Sciatic nerve (tissue), 2 donors: ENCODE measurements around the gene NPAS4. TPM values are rescaled to one million over a fixed set of nuclear protein-coding genes. Genes with fewer than 3 reads are reported as not detected.
"Not testable (repeated sequence)": the region's sequence is repeated elsewhere in the genome, so short reads cannot be mapped to it uniquely, and the experiment has no call there.

Source experiments
- ATAC-seq: fragments of 200-7000 bp; cut with Tn5 transposase; one replicate; pipeline ENCODE4 v1.9.1; 2020; ENCODE audit warnings: mild to moderate bottlenecking, moderate library complexity
- DNase-seq: peaks from one replicate; pipeline ENCODE4 v3.0.0-alpha.2; 2020; ENCODE audit warnings: low spot score
- intact Hi-C: fragments of 100-400 bp; cut with DNase I; formaldehyde crosslinking; loops from one replicate; pipeline ENCODE4 v1.14.2; 2022
- total RNA-seq: library from RNA; stranded (reverse); fragmentation: NEBNext Ultra II Directional; extraction: Animal tissue kit (Norgen Biotek cat#: 25700); gene quantifications from one replicate; pipeline ENCODE4 v1.2.1, GENCODE V29; 2021
- donor health status: DM: no; HTN: no; CAD: no.
- donor health status: DM: no; HTN: no; CAD: no.

The NPAS4 gene
- not detected for total RNA-seq

DNA sequence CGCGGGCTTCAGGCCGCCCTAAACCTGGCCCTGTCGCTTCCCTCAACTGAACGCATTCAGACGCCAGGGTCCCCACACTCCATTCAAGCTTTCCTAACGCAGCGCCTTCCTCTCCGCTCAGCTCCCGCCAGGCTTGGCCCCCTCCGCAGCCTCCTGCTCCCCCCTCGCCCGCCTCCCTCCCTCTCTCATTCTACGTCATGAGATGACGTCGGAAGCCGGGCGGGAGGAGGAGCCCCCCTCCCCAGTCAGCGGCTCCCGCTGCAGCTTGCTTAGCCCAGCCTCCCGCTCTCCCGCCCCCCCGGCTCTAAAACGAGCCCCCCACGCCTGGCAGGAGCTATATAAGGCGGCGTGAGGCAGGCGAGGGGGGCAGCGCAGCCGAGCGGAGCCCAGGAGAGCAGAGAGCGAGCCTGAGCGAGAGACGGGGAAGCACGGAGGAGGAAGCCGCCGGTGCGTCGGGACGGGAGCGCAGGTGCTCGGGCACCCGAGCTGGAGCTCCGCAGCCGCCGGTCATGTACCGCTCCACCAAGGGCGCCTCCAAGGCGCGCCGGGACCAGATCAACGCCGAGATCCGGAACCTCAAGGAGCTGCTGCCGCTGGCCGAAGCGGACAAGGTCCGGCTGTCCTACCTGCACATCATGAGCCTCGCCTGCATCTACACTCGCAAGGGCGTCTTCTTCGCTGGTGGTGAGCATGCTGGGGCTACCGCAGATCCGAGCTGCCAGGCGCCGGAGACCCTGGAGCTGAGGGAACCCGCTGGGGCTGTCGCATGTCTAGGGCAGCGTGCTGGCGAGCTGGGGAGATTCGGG is at the start of gene NPAS4:
TSS of gene NPAS4 (plus strand) at position 365 of the 806 bp plus-strand sequence. CDS start at position 510, 145 bp downstream.
- no peak for DNase-seq
- ATAC-seq, result no peak
- intact Hi-C loops, result no loop called here

- DNase-seq, result no peak
- peak; percentile 57 for ATAC-seq
- intact Hi-C loops, result no loop called here
Measured at GRCh38 chr11:66371627-66372415, 49.0 kb upstream of the NPAS4 start, which contains the start of gene SLC29A2. Gene SLC29A2, minus strand, starts transcription at chr11:66371760. Its CDS starts 169 bp downstream, at chr11:66371591.

DNA sequence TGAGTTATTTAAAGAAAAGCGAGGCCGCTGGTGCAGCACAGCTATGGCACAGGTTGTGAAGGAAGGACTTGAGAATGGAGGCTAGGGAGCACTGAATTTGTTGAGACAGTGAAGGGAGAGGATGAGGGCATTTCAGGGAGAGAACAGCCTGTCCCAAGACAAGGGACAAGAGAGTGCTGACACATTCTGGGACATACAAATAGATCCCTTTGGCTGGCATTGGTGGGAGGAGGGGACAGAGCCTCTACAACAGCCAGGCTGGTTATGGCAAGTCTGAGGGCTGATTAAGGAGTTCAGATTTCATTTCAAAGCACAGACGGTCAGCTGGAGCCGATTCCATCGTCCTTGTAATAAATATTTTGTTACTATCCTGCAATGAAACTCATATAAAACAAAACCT is 47.6 kb upstream of the NPAS4 start:
- ATAC-seq (no peak), DNase-seq (no peak)
- intact Hi-C loops, result no loop called here

DNA sequence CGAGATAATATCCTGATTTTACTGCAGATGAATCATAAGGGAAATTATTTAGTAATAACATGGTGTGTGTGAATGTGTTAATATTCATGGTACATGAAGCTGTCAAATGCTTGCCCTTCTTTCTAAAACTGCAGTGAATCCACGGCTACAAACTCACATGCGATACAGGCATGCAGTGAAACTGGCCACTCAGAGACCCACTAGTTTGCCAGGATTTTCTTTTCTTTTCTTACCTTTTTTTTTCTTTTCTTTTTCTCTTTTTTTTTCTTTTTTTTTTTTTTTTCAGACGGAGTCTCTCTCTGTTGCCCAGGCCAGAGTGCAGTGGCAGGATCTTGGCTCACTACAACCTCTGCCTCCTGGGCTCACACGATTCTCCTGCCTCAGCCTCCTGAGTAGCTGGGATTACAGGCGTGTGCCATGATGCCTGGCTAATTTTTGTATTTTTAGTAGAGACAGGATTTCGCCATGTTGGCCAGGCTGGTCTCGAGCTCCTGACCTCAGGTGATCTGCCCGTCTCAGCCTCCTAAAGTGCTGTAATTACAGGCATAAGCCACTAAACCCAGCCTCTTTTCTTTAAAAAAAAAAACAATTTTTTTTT is 47.0 kb upstream of the NPAS4 start:
- intact Hi-C loops, ATAC-seq, DNase-seq: not testable (repeated sequence)

- not testable (repeated sequence) for DNase-seq, ATAC-seq
Measured at GRCh38 chr11:66380264-66380663, 40.6 kb upstream of the NPAS4 start.

DNA sequence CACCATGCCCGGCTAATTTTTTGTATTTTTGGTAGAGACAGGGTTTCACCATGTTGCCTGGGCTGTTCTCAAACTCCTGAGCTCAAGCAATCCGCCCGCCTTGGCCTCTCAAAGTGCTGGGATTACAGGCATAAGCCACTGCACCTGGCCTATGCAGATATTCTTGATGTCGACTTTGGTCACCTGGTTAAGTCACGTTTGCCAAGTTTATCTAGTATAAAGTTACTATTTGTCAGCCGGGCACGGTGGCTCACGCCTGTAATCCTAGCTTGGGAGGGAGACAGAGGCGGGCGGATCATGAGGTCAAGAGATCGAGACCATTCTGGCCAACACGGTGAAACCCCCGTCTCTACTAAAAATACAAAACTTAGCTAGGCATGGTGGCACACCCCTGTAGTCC is 36.5 kb upstream of the NPAS4 start:
- intact Hi-C loops, DNase-seq, ATAC-seq: not testable (repeated sequence)

More at GRCh38 chr11:66380264-66380663, 40.6 kb upstream of the NPAS4 start:
- intact Hi-C loops, result not testable (repeated sequence)

DNA sequence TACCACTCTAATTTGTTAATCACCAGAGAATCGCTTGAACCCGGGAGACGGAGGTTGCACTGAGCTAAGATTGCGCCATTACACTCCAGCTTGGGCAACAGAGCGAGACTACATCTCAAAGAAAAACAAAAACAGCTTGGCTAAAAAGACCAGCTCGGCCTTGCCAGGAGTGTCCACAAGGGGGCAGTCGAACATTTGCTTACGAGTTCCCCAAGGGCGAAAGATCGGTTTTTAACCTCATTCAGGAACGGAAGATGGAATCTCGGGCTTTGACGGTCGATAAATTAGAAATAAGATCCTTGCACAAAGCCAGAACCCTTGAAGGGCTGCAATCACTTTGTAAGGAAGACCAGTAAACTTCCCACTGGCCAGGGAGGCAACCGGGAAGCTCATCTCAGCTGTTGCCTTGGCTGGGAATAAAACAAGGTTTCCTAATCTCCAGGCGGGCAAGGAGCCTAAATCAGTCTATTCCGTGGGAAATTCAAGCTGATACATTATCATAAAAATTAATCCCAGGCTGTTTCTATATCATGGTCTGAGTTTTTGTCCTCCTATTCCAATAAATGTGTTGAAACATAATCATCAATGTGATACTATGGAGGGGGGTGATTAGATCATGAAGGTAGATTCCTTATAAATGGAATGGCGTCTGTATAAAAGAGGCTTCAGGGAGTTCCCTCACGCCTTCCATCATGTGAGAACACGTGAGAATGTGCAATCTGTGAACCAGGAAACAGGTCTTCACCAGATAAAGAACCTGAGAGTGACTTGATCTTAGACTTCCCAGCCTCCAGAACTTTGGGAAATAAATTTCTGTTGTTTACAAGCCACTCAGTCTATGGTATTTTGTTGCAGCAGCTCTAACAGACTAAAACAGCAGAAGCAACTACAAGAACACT is 34.4 kb upstream of the NPAS4 start:
- ATAC-seq (peak; percentile 83), DNase-seq (peak; percentile 91)
- intact Hi-C loops, result no loop called here

DNA sequence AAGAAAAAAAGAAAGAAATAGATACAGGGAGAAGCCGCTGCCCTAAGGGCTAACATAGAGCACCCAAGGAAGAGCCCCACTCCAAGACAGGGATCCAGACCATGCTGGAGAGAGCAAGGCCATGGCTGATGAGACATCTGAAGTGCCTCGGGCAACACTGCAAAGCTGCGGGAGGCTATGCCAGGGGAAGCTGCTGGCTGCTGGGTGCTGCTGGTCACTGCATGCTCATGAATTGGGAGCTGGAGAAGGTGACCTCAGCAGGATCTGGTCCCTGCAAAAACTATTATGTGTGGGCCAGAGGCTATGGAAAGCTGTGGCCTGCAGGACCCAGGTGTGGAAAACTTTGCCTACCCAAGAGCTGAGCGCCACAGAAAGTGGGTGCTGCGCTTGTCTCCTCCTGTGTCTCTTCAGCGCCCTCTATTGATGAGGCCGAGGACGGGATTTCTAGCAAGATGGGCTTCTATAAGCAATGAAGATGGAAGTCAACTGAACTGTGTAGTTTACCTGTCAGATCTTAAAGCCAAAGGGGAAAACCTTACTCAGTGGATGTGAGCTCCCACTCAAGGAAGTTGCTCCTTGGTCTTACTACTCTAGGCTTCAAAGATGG is 32.0 kb upstream of the NPAS4 start:
- ATAC-seq, result no peak
- peak; percentile 69 for DNase-seq

DNA sequence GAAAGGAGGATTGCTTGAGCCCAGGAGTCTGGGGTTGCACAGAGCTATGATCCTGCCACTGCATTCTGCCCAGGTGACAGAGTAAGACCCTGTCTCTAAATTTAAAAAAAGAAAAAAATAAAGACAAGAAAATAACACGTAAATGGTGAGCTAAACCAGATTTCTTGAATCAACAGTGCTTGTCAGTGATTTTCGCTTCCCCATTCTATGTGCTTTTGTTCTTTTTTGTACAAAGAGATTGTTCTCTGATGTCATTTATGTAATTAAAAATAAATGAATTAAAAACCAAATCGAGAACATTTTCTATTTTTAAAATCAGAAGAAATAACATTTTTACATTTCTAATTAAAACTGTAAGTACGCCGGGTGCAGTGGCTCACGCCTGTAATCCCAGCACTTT is 29.5 kb upstream of the NPAS4 start:
- ATAC-seq (no peak), DNase-seq (no peak)
- intact Hi-C loops, result no loop called here

More for the DNA sequence above, 32.0 kb upstream of the NPAS4 start:
- intact Hi-C loops, result no loop called here

GRCh38 chr11:66393954-66394353 is 26.9 kb upstream of the NPAS4 start:
- ATAC-seq (no peak), DNase-seq (no peak)
- intact Hi-C loops, result no loop called here

DNA sequence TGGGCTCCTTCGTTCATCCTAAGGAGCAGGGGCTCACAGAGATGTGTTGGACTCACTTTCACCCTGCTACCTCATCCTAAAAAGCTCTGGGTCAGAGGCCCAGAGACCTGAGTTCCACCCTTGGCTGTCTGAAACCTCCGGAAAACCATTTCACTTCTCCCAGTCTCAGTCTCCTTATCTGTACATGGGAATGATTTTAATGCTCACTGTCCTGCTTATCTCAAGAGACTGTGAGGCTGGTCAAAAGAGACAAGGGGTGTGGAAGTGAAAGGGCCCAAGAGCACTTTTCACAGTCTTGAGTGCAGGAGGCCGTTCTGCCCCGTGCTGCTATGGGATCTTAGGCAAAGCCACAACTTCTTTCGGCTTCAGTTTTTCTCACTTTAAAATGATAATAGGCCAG is 13.2 kb upstream of the NPAS4 start:
- ATAC-seq, result no peak
- intact Hi-C loops, result loop anchor here (5.0 kb wide), 1 partner anchor 270 kb away; the partner anchor contains the start of gene RBM4B
- DNase-seq, result no peak

DNA sequence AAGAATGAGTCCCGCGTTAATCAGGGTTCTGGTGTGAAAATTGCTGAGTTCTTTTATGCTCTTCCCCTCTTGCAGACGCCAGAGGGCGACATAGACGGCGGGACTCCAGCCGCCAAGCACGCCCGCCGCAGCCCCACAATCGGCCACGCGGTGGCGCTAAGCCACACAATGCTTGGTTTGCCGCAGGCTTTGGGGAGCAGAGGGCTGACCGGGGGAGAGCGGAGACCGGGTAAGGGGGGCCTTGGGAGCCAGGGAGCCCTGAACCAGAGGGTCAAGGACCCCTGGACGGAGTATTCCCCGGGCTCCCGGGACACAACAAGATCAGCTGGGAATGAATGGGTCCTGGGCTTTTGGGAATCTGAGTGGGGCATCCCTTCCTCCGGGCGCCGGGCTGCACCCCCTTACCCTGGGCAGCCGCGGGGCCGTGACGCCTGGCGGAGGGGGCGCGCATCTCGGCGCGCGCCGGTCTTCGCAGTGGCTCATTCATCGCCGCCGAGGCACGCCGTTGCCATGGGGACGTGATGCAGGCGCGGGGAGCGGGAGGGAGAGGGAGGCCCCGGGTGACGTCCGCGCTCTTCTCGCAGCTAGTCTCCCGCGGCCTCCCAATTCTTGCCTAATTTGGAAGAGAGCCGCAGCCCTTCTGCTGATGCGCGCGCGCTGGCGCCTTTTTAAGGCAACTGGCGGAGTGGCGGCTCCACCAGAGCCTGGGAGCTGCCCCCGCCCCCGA is 12.2 kb upstream of the NPAS4 start:
- intact Hi-C loops, result loop anchor here (5.0 kb wide), 1 partner anchor 269 kb away; the partner anchor contains the start of gene RBM4B
- DNase-seq (peak; percentile 94), ATAC-seq (peak; percentile 97)

DNA sequence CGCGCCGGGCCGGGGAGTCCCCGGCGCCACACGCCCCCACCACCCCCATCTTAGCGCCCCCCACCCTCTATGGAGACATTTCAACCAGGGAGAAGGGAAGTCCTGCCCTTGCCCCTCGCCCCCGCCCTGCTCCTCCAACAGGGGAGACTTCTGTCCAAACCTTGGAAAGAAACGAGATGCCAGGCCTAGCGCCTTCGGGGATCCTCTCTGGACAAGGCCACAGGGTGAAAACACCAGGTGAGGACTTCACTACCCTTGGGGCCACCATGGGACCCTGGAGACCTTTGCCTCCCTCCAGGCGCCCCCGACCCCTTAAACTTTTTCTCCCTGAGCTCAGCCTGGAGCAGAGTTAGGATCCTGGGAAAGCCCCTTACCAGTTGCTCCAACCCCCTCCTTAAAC is 11.6 kb upstream of the NPAS4 start:
- no peak for DNase-seq
- ATAC-seq, result no peak
- intact Hi-C loops, result loop anchor here (5.0 kb wide), 1 partner anchor 268 kb away; the partner anchor contains the start of gene RBM4B

DNA sequence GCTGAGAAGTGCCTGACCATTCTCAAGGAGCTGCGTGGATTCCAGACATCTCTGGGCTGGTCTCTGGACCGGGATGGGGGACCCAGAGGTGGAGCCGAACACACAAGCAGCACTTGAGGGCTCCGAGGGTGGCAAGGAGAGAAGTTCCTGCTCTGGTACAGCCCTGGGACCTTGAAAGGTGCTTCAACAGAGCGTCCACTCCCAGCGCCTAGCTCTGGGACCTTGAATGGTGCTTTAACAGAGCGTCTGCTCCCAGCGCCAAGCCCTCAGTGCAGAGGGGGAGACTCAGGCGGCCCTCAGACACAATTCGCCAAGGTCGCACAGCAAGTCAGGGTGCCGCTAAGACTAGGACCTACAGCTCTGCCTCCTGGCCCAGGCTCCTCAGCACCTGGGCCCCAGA is 10.6 kb upstream of the NPAS4 start:
- DNase-seq (no peak), ATAC-seq (no peak)
- intact Hi-C loops, result no loop called here

DNA sequence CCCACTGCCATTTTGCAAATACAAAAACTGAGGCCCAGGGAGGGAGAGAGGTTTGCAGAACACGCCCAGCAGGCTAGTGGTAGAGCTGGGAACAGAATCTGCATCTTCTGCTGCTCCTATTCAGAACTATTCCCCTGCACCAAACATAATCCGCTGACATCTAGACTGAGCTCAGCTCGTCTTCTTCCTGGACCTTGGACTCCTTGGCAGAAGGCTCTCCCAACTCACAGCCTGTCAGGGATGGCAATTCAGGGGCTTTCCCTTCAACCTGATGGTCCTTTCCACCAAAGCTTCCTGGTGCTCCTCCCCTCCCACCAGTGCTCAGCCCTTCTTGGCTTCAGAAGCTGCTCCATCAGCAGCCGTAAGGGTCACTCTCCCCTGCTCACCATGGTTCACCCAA is 9.5 kb upstream of the NPAS4 start:
- intact Hi-C loops, result no loop called here
- no peak for DNase-seq
- ATAC-seq, result no peak

DNA sequence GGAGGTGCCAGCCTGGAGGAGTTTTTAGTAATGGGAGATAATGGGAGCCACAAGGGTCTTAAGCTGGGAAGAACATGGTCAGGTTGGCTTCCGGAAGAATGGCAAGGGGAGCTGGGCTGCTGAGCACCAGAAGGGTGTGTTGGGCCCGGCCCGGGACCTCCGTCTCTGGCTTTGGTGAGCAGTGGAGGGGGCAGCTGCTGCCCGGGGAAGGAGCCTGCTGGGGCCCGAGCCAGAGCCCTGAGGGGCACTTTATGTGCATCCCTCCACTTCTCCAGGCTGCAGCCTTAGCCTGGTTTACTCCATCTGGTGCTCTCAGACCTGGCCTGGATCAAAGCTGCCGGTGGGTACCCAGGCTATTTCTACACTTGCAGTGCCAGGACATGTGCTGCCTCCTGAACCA is 8.7 kb upstream of the NPAS4 start:
- DNase-seq (no peak), ATAC-seq (no peak)
- intact Hi-C loops, result no loop called here

GRCh38 chr11:66413167-66413566 is 7.7 kb upstream of the NPAS4 start:
- intact Hi-C loops, result no loop called here

More at GRCh38 chr11:66413167-66413566, 7.7 kb upstream of the NPAS4 start:
- no peak for DNase-seq
- no peak for ATAC-seq
